Body of pancreas (tissue), 4 donors: Measurements from ENCODE around the gene SCGN.

ENCODE experiments used
- POLR2A ChIP-seq, 3 donors: fragments of 450-650 bp; IDR thresholded peaks; one replicate each; pipeline ENCODE4 v1.6.1; 2016; ENCODE audit warnings: antibody characterized with exemption in 3 of 3, mild to moderate bottlenecking in 2 of 3
- TF ChIP-seq, protein P1 (sequence below), 7 experiments: fragments of 450-650 bp in 4 of 7; fragments of 200-600 bp in 3 of 7; sonication (generic) in 3 of 7; IDR thresholded peaks; one replicate each; pipeline ENCODE4 v1.5.1; 2016 to 2019; ENCODE audit warnings: antibody characterized with exemption in 7 of 7

DNA sequence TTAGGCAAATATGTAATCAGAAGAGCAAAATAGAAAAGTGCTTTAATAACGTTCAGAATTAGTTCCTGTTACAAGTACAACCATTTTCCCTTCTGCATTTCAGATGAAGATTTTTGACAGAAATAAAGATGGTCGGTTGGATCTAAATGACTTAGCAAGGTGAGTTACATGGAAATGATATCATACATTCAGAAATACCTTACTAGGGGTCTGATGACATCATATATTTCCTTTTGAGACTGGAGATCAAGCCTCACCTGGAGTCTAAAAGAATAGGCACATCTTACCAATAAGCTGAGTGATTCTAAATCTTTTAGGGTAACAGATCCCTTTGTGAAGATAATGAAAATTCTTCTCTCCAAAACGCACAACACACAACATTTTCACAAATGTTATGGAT is 29.8 kb downstream of the SCGN start:
- no peak for TF ChIP-seq POLR2A (IDR thresholded peaks at IDR 0.05)
- TF ChIP-seq, protein P1, sequence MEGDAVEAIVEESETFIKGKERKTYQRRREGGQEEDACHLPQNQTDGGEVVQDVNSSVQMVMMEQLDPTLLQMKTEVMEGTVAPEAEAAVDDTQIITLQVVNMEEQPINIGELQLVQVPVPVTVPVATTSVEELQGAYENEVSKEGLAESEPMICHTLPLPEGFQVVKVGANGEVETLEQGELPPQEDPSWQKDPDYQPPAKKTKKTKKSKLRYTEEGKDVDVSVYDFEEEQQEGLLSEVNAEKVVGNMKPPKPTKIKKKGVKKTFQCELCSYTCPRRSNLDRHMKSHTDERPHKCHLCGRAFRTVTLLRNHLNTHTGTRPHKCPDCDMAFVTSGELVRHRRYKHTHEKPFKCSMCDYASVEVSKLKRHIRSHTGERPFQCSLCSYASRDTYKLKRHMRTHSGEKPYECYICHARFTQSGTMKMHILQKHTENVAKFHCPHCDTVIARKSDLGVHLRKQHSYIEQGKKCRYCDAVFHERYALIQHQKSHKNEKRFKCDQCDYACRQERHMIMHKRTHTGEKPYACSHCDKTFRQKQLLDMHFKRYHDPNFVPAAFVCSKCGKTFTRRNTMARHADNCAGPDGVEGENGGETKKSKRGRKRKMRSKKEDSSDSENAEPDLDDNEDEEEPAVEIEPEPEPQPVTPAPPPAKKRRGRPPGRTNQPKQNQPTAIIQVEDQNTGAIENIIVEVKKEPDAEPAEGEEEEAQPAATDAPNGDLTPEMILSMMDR (IDR thresholded peaks at IDR 0.05), result no peak
